Stimulated activated memory B cell treated with anti-CD40 and anti-IgM and Interleukin-4, amounts not matched to agents 10 μg/mL and 1 μg/mL and 100 μg/mL, for 72 hours (primary cell): ENCODE data around the gene KLF13.

Source experiments
- ATAC-seq: fragments of 150-1000 bp; cut with Tn5 transposase; 2 replicates; pipeline ENCODE4 v1.10.0; 2021
- H3K27ac Mint-ChIP-seq: one replicate; pipeline ENCODE4 v1.8.0; 2022; ENCODE audit warnings: mild to moderate bottlenecking, mixed read lengths
- H3K27me3 Mint-ChIP-seq: one replicate; pipeline ENCODE4 v1.8.0; 2022; ENCODE audit warnings: mixed read lengths
- H3K36me3 Mint-ChIP-seq: one replicate; pipeline ENCODE4 v1.8.0; 2022; ENCODE audit warnings: mixed read lengths
- H3K4me1 Mint-ChIP-seq: one replicate; pipeline ENCODE4 v1.8.0; 2022; ENCODE audit warnings: mixed read lengths
- H3K4me3 Mint-ChIP-seq: one replicate; pipeline ENCODE4 v1.8.0; 2022; ENCODE audit warnings: mild to moderate bottlenecking, moderate library complexity, mixed read lengths
- H3K9me3 Mint-ChIP-seq: one replicate; pipeline ENCODE4 v1.8.0; 2022; ENCODE audit warnings: mixed read lengths

The KLF13 gene

GRCh38 chr15:31342381-31342780 is 15.7 kb downstream of the KLF13 start:
- Mint-ChIP-seq H3K36me3 (peaks cover 17% of the 10 kb centered on the region), H3K4me1 (peaks cover 100% of the 10 kb centered on the region), H3K9me3 (no peaks in the 10 kb centered on the region), H3K4me3 (peak overlapping the region; percentile 47), H3K27ac (peak overlapping the region; percentile 95), H3K27me3 (no peaks in the 10 kb centered on the region)
- ATAC-seq, result no peak

- H3K4me1 Mint-ChIP-seq, result peaks cover 100% of the 10 kb centered on the region
- ATAC-seq, result no peak
- H3K27ac Mint-ChIP-seq, result peak overlapping the region; percentile 95
- peaks cover 23% of the 10 kb centered on the region for H3K36me3 Mint-ChIP-seq
- H3K4me3 Mint-ChIP-seq, result peak overlapping the region; percentile 47
- H3K27me3 Mint-ChIP-seq, result no peaks in the 10 kb centered on the region
- no peaks in the 10 kb centered on the region for H3K9me3 Mint-ChIP-seq
Observed at GRCh38 chr15:31342781-31343626, 16.4 kb downstream of the KLF13 start.

- H3K4me1 Mint-ChIP-seq, result peaks cover 98% of the 10 kb centered on the region
- H3K27ac Mint-ChIP-seq, result peak overlapping the region; percentile 95
- no peaks in the 10 kb centered on the region for H3K9me3 Mint-ChIP-seq
- no peaks in the 10 kb centered on the region for H3K27me3 Mint-ChIP-seq
- peaks cover 28% of the 10 kb centered on the region for H3K36me3 Mint-ChIP-seq
- no peak for ATAC-seq
- no peak overlapping the region for H3K4me3 Mint-ChIP-seq
Observed at GRCh38 chr15:31343831-31344230, 17.2 kb downstream of the KLF13 start.

DNA sequence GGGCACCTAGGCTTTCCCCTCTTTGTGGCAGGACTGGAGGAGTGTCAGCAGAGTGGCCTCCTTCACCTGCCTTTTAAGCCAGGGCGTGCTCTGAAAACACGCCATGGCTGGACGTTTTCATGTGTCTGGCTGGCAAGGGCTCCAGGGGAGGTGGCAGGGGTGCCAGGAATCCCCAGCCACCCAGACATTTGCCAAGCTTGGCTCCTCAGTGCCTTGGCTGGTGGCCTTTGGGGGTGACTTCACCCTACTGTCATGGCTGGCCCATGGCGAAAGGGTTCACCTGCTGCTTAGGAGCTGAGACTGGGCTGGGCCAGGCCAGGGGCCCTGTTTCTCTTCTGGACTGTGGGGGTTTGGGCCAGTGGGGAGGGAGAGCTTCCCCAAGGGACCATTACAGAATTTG is 17.6 kb downstream of the KLF13 start:
- Mint-ChIP-seq H3K27me3 (no peaks in the 10 kb centered on the region), H3K36me3 (peaks cover 30% of the 10 kb centered on the region), H3K4me3 (peak overlapping the region; percentile 94), H3K9me3 (no peaks in the 10 kb centered on the region), H3K27ac (peak overlapping the region; percentile 95), H3K4me1 (peaks cover 97% of the 10 kb centered on the region)
- ATAC-seq, result no peak

GRCh38 chr15:31344823-31345605 is 18.4 kb downstream of the KLF13 start:
- Mint-ChIP-seq H3K4me3 (peak overlapping the region; percentile 94), H3K27me3 (no peaks in the 10 kb centered on the region), H3K36me3 (peaks cover 34% of the 10 kb centered on the region), H3K4me1 (peaks cover 97% of the 10 kb centered on the region), H3K9me3 (no peaks in the 10 kb centered on the region), H3K27ac (peak overlapping the region; percentile 95)
- ATAC-seq, result peak; percentile 69

DNA sequence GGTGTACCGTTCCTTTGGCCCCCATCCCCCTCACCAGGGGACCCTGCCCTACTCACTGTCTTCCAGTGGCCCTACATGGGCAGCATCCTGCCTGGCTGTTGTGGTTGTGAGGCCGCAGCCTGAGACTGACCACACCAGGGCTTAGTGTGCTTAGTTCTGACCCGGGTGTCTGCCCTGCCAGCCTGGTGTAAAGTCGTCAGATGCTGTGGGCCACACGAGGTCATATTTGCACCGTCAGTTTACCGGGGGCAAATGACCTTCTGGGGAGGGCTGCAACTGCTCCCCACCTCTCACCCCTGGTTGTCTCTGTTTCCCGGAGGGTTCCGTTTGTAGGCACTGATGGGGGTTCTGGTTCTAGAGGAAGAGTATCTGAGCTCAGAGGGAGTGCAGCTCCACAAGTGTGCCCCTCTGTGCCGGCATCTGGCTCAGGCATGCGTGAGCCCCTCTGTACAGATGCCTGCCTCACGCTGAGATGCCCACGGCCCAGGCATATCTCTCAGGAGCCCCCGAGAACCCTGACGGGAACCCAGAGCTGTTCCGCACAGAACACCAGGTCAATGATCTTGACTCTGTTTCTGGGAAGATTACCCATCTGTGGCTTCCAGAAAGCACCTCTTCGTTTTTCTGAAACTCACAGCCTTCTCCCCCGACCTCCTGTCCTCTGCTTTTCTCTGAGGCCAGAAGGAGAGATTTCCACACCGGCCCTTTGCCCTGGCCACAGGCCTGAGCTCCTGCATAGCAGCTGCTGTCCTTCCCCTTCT is 19.2 kb downstream of the KLF13 start:
- H3K4me1 Mint-ChIP-seq, result peaks cover 97% of the 10 kb centered on the region
- peak; percentile 52 for ATAC-seq
- H3K27me3 Mint-ChIP-seq, result no peaks in the 10 kb centered on the region
- peak overlapping the region; percentile 94 for H3K4me3 Mint-ChIP-seq
- no peaks in the 10 kb centered on the region for H3K9me3 Mint-ChIP-seq
- H3K27ac Mint-ChIP-seq, result peak overlapping the region; percentile 95
- peaks cover 32% of the 10 kb centered on the region for H3K36me3 Mint-ChIP-seq

GRCh38 chr15:31346367-31347066 is 19.9 kb downstream of the KLF13 start:
- H3K27ac Mint-ChIP-seq, result peak overlapping the region; percentile 95
- peak; percentile 71 for ATAC-seq
- H3K9me3 Mint-ChIP-seq, result no peaks in the 10 kb centered on the region

DNA sequence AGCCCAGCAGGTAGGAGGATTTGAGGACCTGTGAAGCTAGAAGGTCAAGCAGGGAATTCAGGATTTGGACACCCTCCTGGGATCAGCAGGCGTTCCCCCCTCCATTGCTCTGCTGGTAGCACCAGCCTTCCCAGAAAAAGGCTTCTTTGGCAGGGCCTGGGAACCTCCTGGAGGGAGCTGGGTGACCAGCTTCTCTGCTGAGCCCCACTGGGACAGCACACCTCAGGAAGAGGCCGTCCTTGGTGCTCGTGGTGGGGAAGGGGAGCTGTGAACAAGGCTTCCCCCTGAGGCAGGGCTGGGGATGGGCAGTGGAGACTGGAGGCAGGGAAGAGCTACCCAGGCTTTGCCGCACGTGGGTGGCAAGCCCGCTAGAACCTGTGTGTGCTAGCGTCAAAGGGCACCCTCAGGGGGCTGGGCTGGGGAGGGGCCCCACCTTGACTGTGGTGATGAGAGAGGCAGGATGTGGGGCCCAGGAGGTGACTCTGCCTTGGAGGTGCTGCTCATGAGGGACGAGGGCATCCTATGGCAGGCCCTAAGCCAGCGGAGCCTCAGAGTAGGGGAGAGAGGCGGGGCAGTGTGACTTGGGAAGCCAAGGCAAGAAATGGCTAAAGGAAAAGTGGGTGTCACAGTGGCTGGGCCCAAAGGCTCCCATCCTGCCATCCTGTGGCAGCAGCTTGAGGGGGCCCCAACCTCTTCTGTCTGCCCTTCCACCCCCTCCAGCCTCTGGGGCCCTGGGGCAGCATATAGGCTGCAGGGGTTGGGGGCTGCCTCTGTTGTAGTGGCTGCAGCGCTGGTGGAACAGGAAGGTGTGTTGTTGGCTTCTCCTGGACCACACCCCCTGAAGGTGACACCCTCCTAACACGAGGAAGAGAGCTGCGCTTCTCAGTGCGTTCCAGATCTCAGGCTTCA is 20.7 kb downstream of the KLF13 start:
- Mint-ChIP-seq H3K4me1 (peaks cover 97% of the 10 kb centered on the region), H3K27me3 (no peaks in the 10 kb centered on the region), H3K9me3 (no peaks in the 10 kb centered on the region), H3K36me3 (peaks cover 42% of the 10 kb centered on the region), H3K4me3 (peak overlapping the region; percentile 94), H3K27ac (peak overlapping the region; percentile 95)
- peak; percentile 54 for ATAC-seq

More at GRCh38 chr15:31346367-31347066, 19.9 kb downstream of the KLF13 start:
- Mint-ChIP-seq H3K4me3 (peak overlapping the region; percentile 94), H3K36me3 (peaks cover 39% of the 10 kb centered on the region), H3K27me3 (no peaks in the 10 kb centered on the region), H3K4me1 (peaks cover 97% of the 10 kb centered on the region)

DNA sequence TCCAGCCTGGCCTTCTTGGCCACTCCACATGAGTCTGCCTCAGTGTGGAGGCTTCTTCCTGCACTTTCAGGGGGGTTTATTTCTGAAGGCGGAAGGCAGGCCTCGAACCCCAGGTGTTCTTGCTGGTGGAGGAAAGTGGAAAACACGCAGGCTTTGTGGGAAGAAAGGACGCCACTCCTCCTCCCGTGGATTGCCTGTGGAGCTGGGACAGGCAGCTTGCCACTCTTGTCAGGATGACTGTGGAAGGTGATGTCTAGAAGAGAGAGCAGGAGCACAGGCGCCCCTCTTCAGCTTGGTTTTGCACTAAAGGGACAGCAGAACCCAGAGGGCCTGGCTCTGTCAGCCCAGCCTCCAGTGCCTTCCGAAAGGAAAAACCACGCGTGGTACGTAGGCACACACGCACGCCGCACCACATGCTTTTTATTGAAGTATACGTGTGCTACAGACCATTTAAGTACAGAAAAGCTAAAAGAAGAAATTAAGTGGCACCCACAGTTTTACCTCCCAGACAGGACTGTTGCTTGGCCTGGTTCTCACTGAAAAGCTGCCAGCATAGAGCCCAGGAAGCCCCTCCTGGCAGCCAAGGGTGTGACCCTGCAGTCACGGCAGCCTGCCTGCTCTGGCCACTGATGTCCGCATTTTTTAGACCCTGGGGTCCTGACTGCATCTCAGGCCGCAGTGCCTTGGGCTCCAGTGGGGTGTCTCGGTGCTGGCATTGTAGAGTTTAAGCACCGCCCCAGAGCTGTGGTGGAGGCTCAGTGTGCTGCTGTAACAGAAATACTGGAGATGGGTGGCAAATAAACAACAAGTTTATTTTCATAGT is 21.6 kb downstream of the KLF13 start:
- Mint-ChIP-seq H3K27me3 (no peaks in the 10 kb centered on the region), H3K4me1 (peaks cover 97% of the 10 kb centered on the region), H3K27ac (peak overlapping the region; percentile 95), H3K36me3 (peaks cover 36% of the 10 kb centered on the region), H3K4me3 (peak overlapping the region; percentile 12), H3K9me3 (no peaks in the 10 kb centered on the region)
- no peak for ATAC-seq

- H3K27me3 Mint-ChIP-seq, result no peaks in the 10 kb centered on the region
- H3K9me3 Mint-ChIP-seq, result no peaks in the 10 kb centered on the region
- H3K36me3 Mint-ChIP-seq, result peaks cover 36% of the 10 kb centered on the region
- no peak overlapping the region for H3K4me3 Mint-ChIP-seq
- no peak for ATAC-seq
- peaks cover 97% of the 10 kb centered on the region for H3K4me1 Mint-ChIP-seq
- peak overlapping the region; percentile 91 for H3K27ac Mint-ChIP-seq
Observed at GRCh38 chr15:31349233-31350141, 22.9 kb downstream of the KLF13 start.

- ATAC-seq, result no peak
- no peaks in the 10 kb centered on the region for H3K9me3 Mint-ChIP-seq
- H3K4me1 Mint-ChIP-seq, result peaks cover 96% of the 10 kb centered on the region
- H3K4me3 Mint-ChIP-seq, result peak overlapping the region; percentile 59
- H3K36me3 Mint-ChIP-seq, result peaks cover 48% of the 10 kb centered on the region
- H3K27me3 Mint-ChIP-seq, result no peaks in the 10 kb centered on the region
- peak overlapping the region; percentile 91 for H3K27ac Mint-ChIP-seq
Observed at GRCh38 chr15:31350771-31351170, 24.1 kb downstream of the KLF13 start.

GRCh38 chr15:31352339-31352751 is 25.7 kb downstream of the KLF13 start:
- H3K4me3 Mint-ChIP-seq, result peak overlapping the region; percentile 74
- H3K4me1 Mint-ChIP-seq, result peaks cover 96% of the 10 kb centered on the region
- ATAC-seq, result peak; percentile 13
- peak overlapping the region; percentile 91 for H3K27ac Mint-ChIP-seq
- no peaks in the 10 kb centered on the region for H3K9me3 Mint-ChIP-seq
- no peaks in the 10 kb centered on the region for H3K27me3 Mint-ChIP-seq
- peaks cover 58% of the 10 kb centered on the region for H3K36me3 Mint-ChIP-seq
